ENCODE measurements around the gene NMU. TPM values are rescaled to one million over a fixed set of nuclear protein-coding genes. Genes with fewer than 3 reads are reported as not detected.
A peak's percentile ranks its signal among the peaks of the same experiment; 100 is the strongest.

The NMU gene
- total and polyA plus RNA-seq, 9 of the 15 experiments (the other 6 are each of a cell fraction or from before 2014, with no cell fraction given): 73.8 to 846 (median 599) TPM

- TF ChIP-seq, protein P1, sequence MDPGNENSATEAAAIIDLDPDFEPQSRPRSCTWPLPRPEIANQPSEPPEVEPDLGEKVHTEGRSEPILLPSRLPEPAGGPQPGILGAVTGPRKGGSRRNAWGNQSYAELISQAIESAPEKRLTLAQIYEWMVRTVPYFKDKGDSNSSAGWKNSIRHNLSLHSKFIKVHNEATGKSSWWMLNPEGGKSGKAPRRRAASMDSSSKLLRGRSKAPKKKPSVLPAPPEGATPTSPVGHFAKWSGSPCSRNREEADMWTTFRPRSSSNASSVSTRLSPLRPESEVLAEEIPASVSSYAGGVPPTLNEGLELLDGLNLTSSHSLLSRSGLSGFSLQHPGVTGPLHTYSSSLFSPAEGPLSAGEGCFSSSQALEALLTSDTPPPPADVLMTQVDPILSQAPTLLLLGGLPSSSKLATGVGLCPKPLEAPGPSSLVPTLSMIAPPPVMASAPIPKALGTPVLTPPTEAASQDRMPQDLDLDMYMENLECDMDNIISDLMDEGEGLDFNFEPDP (CRISPR knock-in tag; IDR thresholded peaks at IDR 0.05): no peak
- TF ChIP-seq POLR2G (IDR thresholded peaks at IDR 0.05; ENCODE audit: low read depth, low read length) (peak; percentile 83), STAG1 (CRISPR knock-in tag; IDR thresholded peaks at IDR 0.05; ENCODE audit: borderline replicate concordance) (no peak), ZNF561 (CRISPR knock-in tag; conservative IDR thresholded peaks at IDR 0.05) (no peak), TBP (optimal IDR thresholded peaks at IDR 0.05; ENCODE audit: low read depth, low read length) (peak; percentile 79), MAX (CRISPR knock-in tag; IDR thresholded peaks at IDR 0.05) (peak; percentile 69), ZNF124 (CRISPR knock-in tag; IDR thresholded peaks at IDR 0.05) (no peak), TRIM28 (IDR thresholded peaks at IDR 0.05) (no peak), RCOR1 (IDR thresholded peaks at IDR 0.05; ENCODE audit: borderline replicate concordance in 1 of 2, low read depth in 2 of 2, low read length in 2 of 2) (peak; percentile 84 to 96), PCBP1 (IDR thresholded peaks at IDR 0.05; ENCODE audit: low read depth, low read length, poor library complexity, severe bottlenecking) (no peak), SMAD1 (IDR thresholded peaks at IDR 0.05; ENCODE audit: low read depth, low read length, partially characterized antibody) (peak; percentile 68), PHB (CRISPR knock-in tag; IDR thresholded peaks at IDR 0.05) (no peak), ZNF165 (CRISPR knock-in tag; IDR thresholded peaks at IDR 0.05; ENCODE audit: borderline replicate concordance) (no peak), ATF2 (CRISPR knock-in tag; IDR thresholded peaks at IDR 0.05) (no peak), FOSL1 (tag; conservative IDR thresholded peaks at IDR 0.05) (no peak; the same call in 1 of the 2 replicates), RFX7 (CRISPR knock-in tag; IDR thresholded peaks at IDR 0.05) (no peak), ZNF644 (tag; IDR thresholded peaks at IDR 0.05; ENCODE audit: low read depth) (no peak)
- TF ChIP-seq, protein P2, sequence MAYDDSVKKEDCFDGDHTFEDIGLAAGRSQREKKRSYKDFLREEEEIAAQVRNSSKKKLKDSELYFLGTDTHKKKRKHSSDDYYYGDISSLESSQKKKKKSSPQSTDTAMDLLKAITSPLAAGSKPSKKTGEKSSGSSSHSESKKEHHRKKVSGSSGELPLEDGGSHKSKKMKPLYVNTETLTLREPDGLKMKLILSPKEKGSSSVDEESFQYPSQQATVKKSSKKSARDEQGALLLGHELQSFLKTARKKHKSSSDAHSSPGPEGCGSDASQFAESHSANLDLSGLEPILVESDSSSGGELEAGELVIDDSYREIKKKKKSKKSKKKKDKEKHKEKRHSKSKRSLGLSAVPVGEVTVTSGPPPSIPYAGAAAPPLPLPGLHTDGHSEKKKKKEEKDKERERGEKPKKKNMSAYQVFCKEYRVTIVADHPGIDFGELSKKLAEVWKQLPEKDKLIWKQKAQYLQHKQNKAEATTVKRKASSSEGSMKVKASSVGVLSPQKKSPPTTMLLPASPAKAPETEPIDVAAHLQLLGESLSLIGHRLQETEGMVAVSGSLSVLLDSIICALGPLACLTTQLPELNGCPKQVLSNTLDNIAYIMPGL (CRISPR knock-in tag; IDR thresholded peaks at IDR 0.05): 0 out of 2 replicates have a peak, but pooled peaks have one; percentile 79
- TF ChIP-seq, protein P3, sequence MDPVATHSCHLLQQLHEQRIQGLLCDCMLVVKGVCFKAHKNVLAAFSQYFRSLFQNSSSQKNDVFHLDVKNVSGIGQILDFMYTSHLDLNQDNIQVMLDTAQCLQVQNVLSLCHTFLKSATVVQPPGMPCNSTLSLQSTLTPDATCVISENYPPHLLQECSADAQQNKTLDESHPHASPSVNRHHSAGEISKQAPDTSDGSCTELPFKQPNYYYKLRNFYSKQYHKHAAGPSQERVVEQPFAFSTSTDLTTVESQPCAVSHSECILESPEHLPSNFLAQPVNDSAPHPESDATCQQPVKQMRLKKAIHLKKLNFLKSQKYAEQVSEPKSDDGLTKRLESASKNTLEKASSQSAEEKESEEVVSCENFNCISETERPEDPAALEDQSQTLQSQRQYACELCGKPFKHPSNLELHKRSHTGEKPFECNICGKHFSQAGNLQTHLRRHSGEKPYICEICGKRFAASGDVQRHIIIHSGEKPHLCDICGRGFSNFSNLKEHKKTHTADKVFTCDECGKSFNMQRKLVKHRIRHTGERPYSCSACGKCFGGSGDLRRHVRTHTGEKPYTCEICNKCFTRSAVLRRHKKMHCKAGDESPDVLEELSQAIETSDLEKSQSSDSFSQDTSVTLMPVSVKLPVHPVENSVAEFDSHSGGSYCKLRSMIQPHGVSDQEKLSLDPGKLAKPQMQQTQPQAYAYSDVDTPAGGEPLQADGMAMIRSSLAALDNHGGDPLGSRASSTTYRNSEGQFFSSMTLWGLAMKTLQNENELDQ (CRISPR knock-in tag; IDR thresholded peaks at IDR 0.05; ENCODE audit: borderline replicate concordance): no peak
Measured at GRCh38 chr4:55546756-55547465, 89.2 kb downstream of the NMU start, which contains the start of gene CLOCK (continued).

All from K562 (cell line).